ENCODE results near the gene B3GALT6.

Gene B3GALT6

GRCh38 chr1:1268284-1268682 is 36.2 kb downstream of the B3GALT6 start:
- no peak for TF ChIP-seq GABPA (IDR thresholded peaks at IDR 0.05; ENCODE audit: low read depth)
- no peak for TF ChIP-seq POLR2AphosphoS5 (IDR thresholded peaks at IDR 0.05; ENCODE audit: low read depth)
- no peak for TF ChIP-seq SPI1 (IDR thresholded peaks at IDR 0.05; ENCODE audit: borderline replicate concordance, low read depth)
- no peak for TF ChIP-seq REST (IDR thresholded peaks at IDR 0.05; ENCODE audit: insufficient replicate concordance, low read depth)
- TF ChIP-seq CTCF (IDR thresholded peaks at IDR 0.05; ENCODE audit: insufficient read depth, low read length): no peak
- Histone ChIP-seq H3K4me3 (replicated peaks; ENCODE audit: insufficient read depth, low read length) (no peak overlapping the region), H3K27ac (replicated peaks) (no peak overlapping the region), H3K27me3 (ENCODE audit: insufficient read depth, poor library complexity, severe bottlenecking) (no peaks in the 10 kb centered on the region)
- DNase-seq (ENCODE audit: low read depth in 1 of 2, low spot score in 1 of 2): no peak

GRCh38 chr1:1270813-1271212 is 38.8 kb downstream of the B3GALT6 start:
- Histone ChIP-seq H3K27me3 (ENCODE audit: insufficient read depth, poor library complexity, severe bottlenecking) (no peaks in the 10 kb centered on the region), H3K4me3 (replicated peaks; ENCODE audit: insufficient read depth, low read length) (no peak overlapping the region), H3K27ac (replicated peaks) (no peak overlapping the region)
- DNase-seq (ENCODE audit: low read depth in 1 of 2, low spot score in 1 of 2): no peak
- TF ChIP-seq REST (IDR thresholded peaks at IDR 0.05; ENCODE audit: insufficient replicate concordance, low read depth): no peak
- TF ChIP-seq GABPA (IDR thresholded peaks at IDR 0.05; ENCODE audit: low read depth): no peak
- no peak for TF ChIP-seq CTCF (IDR thresholded peaks at IDR 0.05; ENCODE audit: insufficient read depth, low read length)
- no peak for TF ChIP-seq SPI1 (IDR thresholded peaks at IDR 0.05; ENCODE audit: borderline replicate concordance, low read depth)
- TF ChIP-seq POLR2AphosphoS5 (IDR thresholded peaks at IDR 0.05; ENCODE audit: low read depth): no peak

GRCh38 chr1:1272341-1273208 is 40.5 kb downstream of the B3GALT6 start:
- Histone ChIP-seq H3K27me3 (ENCODE audit: insufficient read depth, poor library complexity, severe bottlenecking) (no peaks in the 10 kb centered on the region), H3K27ac (replicated peaks) (peak overlapping the region; percentile 73), H3K4me3 (replicated peaks; ENCODE audit: insufficient read depth, low read length) (peak overlapping the region; percentile 87)
- TF ChIP-seq GABPA (IDR thresholded peaks at IDR 0.05; ENCODE audit: low read depth) (no peak), POLR2AphosphoS5 (IDR thresholded peaks at IDR 0.05; ENCODE audit: low read depth) (0 out of 2 replicates have a peak, but pooled peaks have one; percentile 23)
- DNase-seq (ENCODE audit: low read depth in 1 of 2, low spot score in 1 of 2): no peak

GRCh38 chr1:1273209-1273511 is 41.1 kb downstream of the B3GALT6 start:
- Histone ChIP-seq H3K27me3 (ENCODE audit: insufficient read depth, poor library complexity, severe bottlenecking) (no peaks in the 10 kb centered on the region), H3K27ac (replicated peaks) (peak overlapping the region; percentile 73), H3K4me3 (replicated peaks; ENCODE audit: insufficient read depth, low read length) (peak overlapping the region; percentile 87)
- DNase-seq (ENCODE audit: low read depth in 1 of 2, low spot score in 1 of 2): no peak
- no peak; the same call in 1 of the 2 replicates for TF ChIP-seq POLR2AphosphoS5 (IDR thresholded peaks at IDR 0.05; ENCODE audit: low read depth)
- no peak for TF ChIP-seq GABPA (IDR thresholded peaks at IDR 0.05; ENCODE audit: low read depth)
- no peak for TF ChIP-seq CTCF (IDR thresholded peaks at IDR 0.05; ENCODE audit: insufficient read depth, low read length)
- TF ChIP-seq REST (IDR thresholded peaks at IDR 0.05; ENCODE audit: insufficient replicate concordance, low read depth): no peak
- no peak for TF ChIP-seq SPI1 (IDR thresholded peaks at IDR 0.05; ENCODE audit: borderline replicate concordance, low read depth)

Measured in HL-60 (cell line).